Prostate gland (tissue), 2 donors: ENCODE results near the gene RPL15.
"Not testable (repeated sequence)": the region's sequence is repeated elsewhere in the genome, so short reads cannot be mapped to it uniquely, and the experiment has no call there.

Source experiments
- CTCF ChIP-seq, 4 experiments: fragments of 200-600 bp in 2 of 4; fragments of 450-650 bp in 2 of 4; sonication (generic) in 2 of 4; IDR thresholded peaks; 1 replicate in 3 of 4; 2 replicates in 1 of 4; pipeline ENCODE4 v1.5.1; 2016 to 2019; ENCODE audit warnings: antibody characterized with exemption in 4 of 4, mild to moderate bottlenecking in 2 of 4, moderate library complexity in 2 of 4
- POLR2AphosphoS5 ChIP-seq: sonication (generic); formaldehyde crosslinking; IDR thresholded peaks from one replicate; pipeline ENCODE4 v1.6.1; 2017; ENCODE audit warnings: antibody characterized with exemption

- not testable (repeated sequence) for TF ChIP-seq POLR2AphosphoS5; CTCF (IDR thresholded peaks at IDR 0.05)
Measured at GRCh38 chr3:23870663-23871043, 46.3 kb upstream of the RPL15 start.
